Subcutaneous adipose tissue (tissue), 4 donors: ENCODE data around the gene VASN. TPM values are rescaled to one million over a fixed set of nuclear protein-coding genes. Genes with fewer than 3 reads are reported as not detected.

Source experiments
- total RNA-seq, 4 donors: library from RNA; depleted of rRNA; stranded (reverse); fragments of >200 nt; gene quantifications; one replicate each; pipeline ENCODE4 v1.1.0, GENCODE V29; 2016
- TF ChIP-seq, protein P1 (sequence below): fragments of 450-650 bp; IDR thresholded peaks from one replicate; pipeline ENCODE4 v1.5.1; 2016; ENCODE audit warnings: low read depth, mild to moderate bottlenecking, control low read depth, antibody characterized with exemption, moderate library complexity

VASN gene
- total RNA-seq, 4 donors from 2014 or later: 13.7 to 34.9 (median 22.3) TPM

DNA sequence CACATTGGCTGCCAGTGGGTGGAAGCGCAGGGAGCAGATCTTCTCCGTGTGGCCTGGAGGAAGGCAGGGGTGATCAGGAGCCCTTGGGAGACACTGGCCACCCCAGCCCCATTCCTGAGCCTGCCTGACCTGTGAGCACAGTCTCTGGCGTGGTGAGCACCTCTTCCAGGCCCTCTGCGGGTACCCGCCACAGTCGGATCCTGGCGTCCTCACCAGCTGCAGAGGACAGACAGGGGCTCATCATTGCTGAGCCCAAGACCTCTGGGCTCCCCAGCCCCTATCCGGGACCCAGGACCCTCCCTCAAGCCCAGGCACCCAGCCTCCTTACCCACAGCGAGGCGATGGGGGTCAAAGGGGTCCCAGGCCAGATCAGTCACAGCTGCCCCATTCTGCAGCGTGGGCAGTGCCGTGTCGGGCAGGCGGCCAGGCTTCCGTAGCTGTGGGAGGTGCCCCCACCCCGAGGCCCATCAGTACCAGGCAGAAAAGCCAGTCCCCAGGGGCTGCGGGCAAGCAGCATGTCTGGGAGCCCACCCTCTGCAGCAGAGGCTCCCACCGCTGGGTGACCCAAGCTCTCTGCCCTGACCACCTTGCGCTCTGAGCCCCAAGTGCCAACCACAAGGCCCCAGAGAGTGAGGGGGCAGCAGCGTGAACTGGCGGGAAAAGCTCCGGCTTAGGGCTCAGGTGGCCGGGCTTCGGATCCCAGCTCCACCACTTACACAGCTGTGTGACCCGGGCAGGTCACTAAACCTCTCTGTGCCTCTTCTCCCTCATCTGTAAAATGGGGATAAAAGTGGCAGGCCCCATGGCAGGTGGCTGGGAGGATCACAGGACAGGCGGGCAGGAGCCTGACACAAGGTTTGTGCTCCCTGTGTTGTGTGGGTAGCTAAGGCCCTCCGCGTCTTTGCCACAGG lies 10.4 kb upstream of the VASN start:
- TF ChIP-seq, protein P1, sequence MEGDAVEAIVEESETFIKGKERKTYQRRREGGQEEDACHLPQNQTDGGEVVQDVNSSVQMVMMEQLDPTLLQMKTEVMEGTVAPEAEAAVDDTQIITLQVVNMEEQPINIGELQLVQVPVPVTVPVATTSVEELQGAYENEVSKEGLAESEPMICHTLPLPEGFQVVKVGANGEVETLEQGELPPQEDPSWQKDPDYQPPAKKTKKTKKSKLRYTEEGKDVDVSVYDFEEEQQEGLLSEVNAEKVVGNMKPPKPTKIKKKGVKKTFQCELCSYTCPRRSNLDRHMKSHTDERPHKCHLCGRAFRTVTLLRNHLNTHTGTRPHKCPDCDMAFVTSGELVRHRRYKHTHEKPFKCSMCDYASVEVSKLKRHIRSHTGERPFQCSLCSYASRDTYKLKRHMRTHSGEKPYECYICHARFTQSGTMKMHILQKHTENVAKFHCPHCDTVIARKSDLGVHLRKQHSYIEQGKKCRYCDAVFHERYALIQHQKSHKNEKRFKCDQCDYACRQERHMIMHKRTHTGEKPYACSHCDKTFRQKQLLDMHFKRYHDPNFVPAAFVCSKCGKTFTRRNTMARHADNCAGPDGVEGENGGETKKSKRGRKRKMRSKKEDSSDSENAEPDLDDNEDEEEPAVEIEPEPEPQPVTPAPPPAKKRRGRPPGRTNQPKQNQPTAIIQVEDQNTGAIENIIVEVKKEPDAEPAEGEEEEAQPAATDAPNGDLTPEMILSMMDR: no peak

DNA sequence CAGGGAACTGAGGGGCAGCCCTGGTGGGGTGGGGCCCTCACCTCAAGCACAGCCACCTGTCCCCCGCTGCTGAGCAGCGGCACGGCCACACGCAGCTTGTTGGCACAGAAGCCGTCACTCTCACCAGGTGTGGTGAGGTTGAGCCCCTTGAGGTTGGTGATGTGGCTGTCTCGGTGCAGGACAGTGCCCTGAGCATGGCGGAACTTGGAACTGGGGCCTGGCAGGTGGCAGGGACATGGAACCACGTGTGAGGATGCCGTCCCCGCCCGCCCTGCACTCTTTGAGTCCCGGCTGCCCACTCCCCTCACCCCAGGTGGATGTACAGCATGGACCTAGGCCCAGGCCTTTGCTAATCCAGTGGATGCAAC lies 9.7 kb upstream of the VASN start:
- TF ChIP-seq, protein P1: no peak

DNA sequence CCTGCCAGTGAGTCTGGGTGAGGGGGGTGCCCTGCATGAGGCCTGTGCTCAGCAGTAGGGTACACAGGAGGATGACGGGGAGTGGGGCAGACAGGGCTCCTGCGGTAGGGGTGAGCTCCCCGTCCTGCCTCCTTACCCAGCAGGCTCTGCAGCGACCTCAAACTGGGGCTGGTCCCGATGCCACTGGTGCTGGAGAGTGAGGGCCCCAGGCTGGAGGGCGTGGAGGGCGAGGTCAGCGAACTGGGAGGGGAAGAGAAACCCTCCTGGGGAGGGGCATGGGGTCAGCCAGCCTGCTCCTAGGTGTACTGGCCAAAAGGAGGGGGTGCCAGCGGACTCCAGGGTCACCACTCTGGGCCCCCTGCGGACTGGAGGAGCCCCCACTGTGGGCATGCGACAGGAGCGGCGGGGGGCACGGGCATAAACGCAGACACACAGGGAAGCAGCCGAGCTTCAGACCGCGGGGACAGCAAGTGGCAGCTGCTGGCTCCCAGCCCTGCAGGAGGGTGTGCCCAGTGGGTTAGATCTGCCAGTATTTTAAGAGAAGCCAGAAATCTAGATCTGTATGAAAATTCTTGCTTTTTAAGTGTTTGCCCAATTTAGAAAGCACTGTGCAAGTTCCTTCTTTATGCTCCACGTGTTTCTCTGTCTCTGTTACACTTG lies 9.0 kb upstream of the VASN start:
- TF ChIP-seq, protein P1: no peak

GRCh38 chr16:4364196-4365013 lies 7.2 kb upstream of the VASN start:
- TF ChIP-seq, protein P1: no peak

- TF ChIP-seq, protein P1: no peak
Observed at GRCh38 chr16:4365014-4365406, 6.6 kb upstream of the VASN start.

GRCh38 chr16:4365615-4366014 lies 6.0 kb upstream of the VASN start:
- TF ChIP-seq, protein P1: no peak

GRCh38 chr16:4366016-4366415 lies 5.6 kb upstream of the VASN start:
- TF ChIP-seq, protein P1: no peak
